Lower lobe of right lung (tissue), 2 donors: ENCODE data around the gene FBXL20. TPM values are rescaled to one million over a fixed set of nuclear protein-coding genes. Genes with fewer than 3 reads are reported as not detected.
"Not testable (repeated sequence)": the region's sequence is repeated elsewhere in the genome, so short reads cannot be mapped to it uniquely, and the experiment has no call there.

ENCODE experiments used
- ATAC-seq, 2 donors: fragments of 200-7000 bp; cut with Tn5 transposase; one replicate each; pipeline ENCODE4 v1.9.1; 2020 to 2022; ENCODE audit warnings: mild to moderate bottlenecking in 2 of 2, moderate library complexity in 2 of 2
- DNase-seq: peaks from one replicate; pipeline ENCODE4 v3.0.0-alpha.2; 2020
- H3K27ac ChIP-seq: fragments of 200-600 bp; one replicate; pipeline ENCODE4 v1.8.0; 2022
- H3K27me3 ChIP-seq: fragments of 200-600 bp; one replicate; pipeline ENCODE4 v1.8.0; 2022; ENCODE audit warnings: low read depth
- H3K36me3 ChIP-seq: fragments of 200-600 bp; one replicate; pipeline ENCODE4 v1.8.0; 2022; ENCODE audit warnings: mild to moderate bottlenecking
- H3K4me1 ChIP-seq: fragments of 200-600 bp; one replicate; pipeline ENCODE4 v1.8.0; 2022
- H3K4me3 ChIP-seq: fragments of 200-600 bp; one replicate; pipeline ENCODE4 v1.8.0; 2022; ENCODE audit warnings: mild to moderate bottlenecking
- H3K9me3 ChIP-seq: fragments of 200-600 bp; one replicate; pipeline ENCODE4 v1.8.0; 2022
- CTCF ChIP-seq: fragments of 200-600 bp; IDR thresholded peaks from one replicate; pipeline ENCODE4 v1.8.0; 2022; ENCODE audit warnings: antibody characterized with exemption, mild to moderate bottlenecking
- intact Hi-C: fragments of 100-400 bp; cut with DNase I; formaldehyde crosslinking; loops from one replicate; pipeline ENCODE4 v1.11.0; 2022
- total RNA-seq: library from RNA; stranded (reverse); fragmentation: NEBNext Ultra II Directional; extraction: Animal tissue kit (Norgen Biotek cat#: 25700); gene quantifications from one replicate; pipeline ENCODE4 v1.2.1, GENCODE V29; 2021
- donor health status: DM: no; HTN: yes; CAD: no; lungs with severe emphysema.

FBXL20 gene
- total RNA-seq, 1 donor from 2014 or later, result 25.4 TPM

- intact Hi-C loops, result no loop called here
- no peaks in the 10 kb centered on the region for H3K27me3 ChIP-seq
- TF ChIP-seq CTCF, result no peak
- ATAC-seq (no peak), DNase-seq (no peak)
- peaks cover 40% of the 10 kb centered on the region for H3K36me3 ChIP-seq
- H3K4me3 ChIP-seq, result no peak overlapping the region
- H3K9me3 ChIP-seq, result no peaks in the 10 kb centered on the region
- no peak overlapping the region for H3K27ac ChIP-seq
- H3K4me1 ChIP-seq, result peaks cover 14% of the 10 kb centered on the region
These were observed 97.2 kb downstream of the FBXL20 start for GRCh38 chr17:39304188-39304587.

DNA sequence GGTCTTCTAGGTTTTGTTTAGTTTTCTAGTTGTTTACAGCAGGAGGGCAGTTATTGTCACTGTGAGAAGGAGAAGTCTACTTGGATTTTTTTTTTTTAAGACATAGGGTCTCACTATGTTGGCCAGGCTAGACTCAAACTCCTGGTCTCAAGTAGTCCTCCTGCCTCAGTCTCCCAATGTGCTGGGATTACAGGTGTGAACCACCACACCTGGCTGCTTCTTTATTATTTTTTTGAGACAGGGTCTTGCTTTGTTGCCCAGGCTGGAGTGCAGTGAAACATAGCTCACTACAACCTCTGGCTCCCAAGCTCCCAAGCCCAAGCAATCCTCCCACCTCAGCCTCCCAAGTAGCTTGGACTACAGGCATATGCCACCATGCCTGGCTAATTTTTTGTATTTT is 107.4 kb downstream of the FBXL20 start:
- Histone ChIP-seq H3K27ac (no peak overlapping the region), H3K4me3 (no peak overlapping the region), H3K36me3 (peaks cover 64% of the 10 kb centered on the region), H3K4me1 (no peaks in the 10 kb centered on the region), H3K27me3 (no peaks in the 10 kb centered on the region), H3K9me3 (no peaks in the 10 kb centered on the region)
- ATAC-seq (no peak), DNase-seq (no peak)
- intact Hi-C loops, result no loop called here
- TF ChIP-seq CTCF, result no peak

GRCh38 chr17:39292546-39292945 is 108.9 kb downstream of the FBXL20 start:
- DNase-seq, intact Hi-C loops, H3K4me3 ChIP-seq, H3K27me3 ChIP-seq, H3K4me1 ChIP-seq, H3K9me3 ChIP-seq, ATAC-seq, H3K27ac ChIP-seq: not testable (repeated sequence)
- peaks cover 48% of the 10 kb centered on the region for H3K36me3 ChIP-seq

DNA sequence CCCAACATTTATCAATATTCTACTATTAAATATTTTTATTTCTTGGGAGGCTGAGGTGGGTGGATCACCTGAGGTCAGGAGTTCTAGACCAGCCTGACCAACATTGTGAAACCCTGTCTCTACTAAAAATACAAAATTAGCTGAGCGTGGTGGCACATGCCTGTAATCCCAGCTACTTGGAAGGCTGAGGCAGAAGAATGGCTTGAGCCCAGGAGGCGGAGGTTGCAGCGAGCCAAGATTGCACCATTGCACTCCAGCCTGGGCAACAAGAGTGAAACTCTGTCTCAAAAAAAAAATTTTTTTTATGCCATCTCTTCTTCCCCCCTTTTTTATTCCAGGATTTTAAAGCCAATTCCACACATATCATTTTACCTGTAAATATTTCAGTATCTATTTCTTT is 114.9 kb downstream of the FBXL20 start:
- intact Hi-C loops, result not testable (repeated sequence)

DNA sequence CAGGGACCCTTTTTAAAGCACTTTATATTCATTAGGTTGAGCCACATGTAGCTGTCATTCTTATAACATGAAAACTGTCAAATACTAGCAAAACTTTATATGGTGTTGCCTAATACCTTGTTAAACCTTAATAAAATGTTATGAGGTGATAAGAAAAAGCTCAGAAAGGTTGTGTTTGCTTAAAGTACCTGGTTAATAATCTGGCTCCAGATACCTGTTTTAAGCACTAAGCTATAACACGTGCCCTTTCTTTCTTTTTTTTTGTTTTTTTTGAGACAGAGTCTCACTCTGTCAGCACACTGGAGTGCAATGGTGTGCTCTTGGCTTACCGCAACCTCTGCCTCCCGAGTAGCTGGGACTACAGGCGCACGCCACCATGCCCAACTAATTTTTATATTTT is 116.7 kb downstream of the FBXL20 start:
- ATAC-seq (peak in 1 of 2 donors; percentile 24), DNase-seq (no peak)
- Histone ChIP-seq H3K9me3 (no peaks in the 10 kb centered on the region), H3K4me3 (no peak overlapping the region), H3K4me1 (peaks cover 8% of the 10 kb centered on the region), H3K27me3 (no peaks in the 10 kb centered on the region), H3K36me3 (peaks cover 26% of the 10 kb centered on the region), H3K27ac (no peak overlapping the region)
- no peak for TF ChIP-seq CTCF
- intact Hi-C loops, result no loop called here

More for the DNA sequence above, 114.9 kb downstream of the FBXL20 start:
- H3K36me3 ChIP-seq, result peaks cover 18% of the 10 kb centered on the region
- H3K9me3 ChIP-seq, H3K4me3 ChIP-seq, H3K27ac ChIP-seq, H3K27me3 ChIP-seq, DNase-seq, H3K4me1 ChIP-seq, ATAC-seq: not testable (repeated sequence)

- intact Hi-C loops, result no loop called here
- ATAC-seq, result no peak
These were observed 117.5 kb downstream of the FBXL20 start for GRCh38 chr17:39283896-39284295.

More at GRCh38 chr17:39283896-39284295, 117.5 kb downstream of the FBXL20 start:
- H3K4me3 ChIP-seq, result no peak overlapping the region
- no peak for TF ChIP-seq CTCF
- no peak for DNase-seq
- H3K4me1 ChIP-seq, result peaks cover 8% of the 10 kb centered on the region
- H3K9me3 ChIP-seq, result no peaks in the 10 kb centered on the region
- no peaks in the 10 kb centered on the region for H3K27me3 ChIP-seq
- no peak overlapping the region for H3K27ac ChIP-seq
- peaks cover 33% of the 10 kb centered on the region for H3K36me3 ChIP-seq
